ENCODE measurements around the gene PRR19. TPM values are rescaled to one million over a fixed set of nuclear protein-coding genes. Genes with fewer than 3 reads are reported as not detected.

Gene PRR19, protein sequence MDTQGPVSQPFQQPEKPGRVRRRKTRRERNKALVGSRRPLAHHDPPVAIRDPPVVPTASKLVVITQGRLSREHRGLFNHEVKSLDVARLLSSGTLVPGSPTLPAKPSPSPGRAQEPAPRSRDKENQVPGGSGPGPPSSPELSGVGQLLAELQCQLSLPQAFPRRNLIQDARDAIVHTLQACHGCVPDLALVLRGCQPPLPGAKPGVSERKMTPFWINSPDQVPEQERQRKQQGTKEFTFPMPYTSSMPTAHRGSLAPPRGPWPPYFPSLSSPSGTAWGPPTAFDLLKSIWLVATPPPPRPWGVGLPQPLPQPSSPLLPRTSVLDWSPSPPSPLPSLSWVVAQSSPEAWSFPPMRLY
- 0.52 TPM for total RNA-seq
- long read RNA-seq = 0 reads

DNA sequence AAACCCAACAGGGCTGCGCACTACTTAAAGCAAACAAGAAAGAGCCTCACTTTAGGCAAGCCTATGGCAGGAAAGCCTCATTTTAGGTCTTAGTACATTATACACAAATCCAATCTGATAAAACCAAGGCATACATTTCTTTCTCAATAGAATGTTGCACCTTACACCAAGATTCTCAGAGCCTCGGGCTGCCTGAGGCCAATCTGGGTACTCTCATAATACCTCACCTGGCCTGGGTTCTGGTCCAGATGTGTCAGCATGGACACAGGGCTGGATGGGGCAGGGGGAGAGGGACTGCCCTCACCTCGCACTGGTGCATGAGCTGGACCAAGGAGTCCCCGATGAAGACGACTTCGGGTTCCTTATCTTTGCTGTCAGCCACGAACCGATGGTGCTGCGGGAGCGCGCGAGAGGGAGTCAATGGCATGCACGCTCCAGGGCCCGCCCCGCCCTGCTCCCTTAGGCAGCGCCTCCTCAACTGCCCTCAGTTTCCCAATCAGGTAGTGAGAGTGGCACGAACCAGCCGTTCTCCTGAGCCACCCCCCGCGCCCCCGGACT, at the start of gene PRR19:
Gene PRR19, plus strand, starts transcription at position 487 of the 558 bp plus-strand sequence. CDS start 7,453 bp downstream, outside the sequence.
- intact Hi-C loops (cut with DNase I) = no loop called here
- H3K9me3 ChIP-seq = no peaks in the 10 kb centered on the region
- H3K27me3 ChIP-seq = no peaks in the 10 kb centered on the region
- no peaks in the 10 kb centered on the region for H3K36me3 ChIP-seq
- TF ChIP-seq, protein P1, sequence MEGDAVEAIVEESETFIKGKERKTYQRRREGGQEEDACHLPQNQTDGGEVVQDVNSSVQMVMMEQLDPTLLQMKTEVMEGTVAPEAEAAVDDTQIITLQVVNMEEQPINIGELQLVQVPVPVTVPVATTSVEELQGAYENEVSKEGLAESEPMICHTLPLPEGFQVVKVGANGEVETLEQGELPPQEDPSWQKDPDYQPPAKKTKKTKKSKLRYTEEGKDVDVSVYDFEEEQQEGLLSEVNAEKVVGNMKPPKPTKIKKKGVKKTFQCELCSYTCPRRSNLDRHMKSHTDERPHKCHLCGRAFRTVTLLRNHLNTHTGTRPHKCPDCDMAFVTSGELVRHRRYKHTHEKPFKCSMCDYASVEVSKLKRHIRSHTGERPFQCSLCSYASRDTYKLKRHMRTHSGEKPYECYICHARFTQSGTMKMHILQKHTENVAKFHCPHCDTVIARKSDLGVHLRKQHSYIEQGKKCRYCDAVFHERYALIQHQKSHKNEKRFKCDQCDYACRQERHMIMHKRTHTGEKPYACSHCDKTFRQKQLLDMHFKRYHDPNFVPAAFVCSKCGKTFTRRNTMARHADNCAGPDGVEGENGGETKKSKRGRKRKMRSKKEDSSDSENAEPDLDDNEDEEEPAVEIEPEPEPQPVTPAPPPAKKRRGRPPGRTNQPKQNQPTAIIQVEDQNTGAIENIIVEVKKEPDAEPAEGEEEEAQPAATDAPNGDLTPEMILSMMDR (IDR thresholded peaks at IDR 0.05) = no peak
- DNase-seq = no peak
- H3K4me3 ChIP-seq = peak within 1 kb of the TSS; percentile 66
- H3K27ac ChIP-seq = peak within 1 kb of the TSS; percentile 9
- no peaks in the 10 kb centered on the region for H3K4me1 ChIP-seq
- peak; percentile 24 for ATAC-seq

DNA sequence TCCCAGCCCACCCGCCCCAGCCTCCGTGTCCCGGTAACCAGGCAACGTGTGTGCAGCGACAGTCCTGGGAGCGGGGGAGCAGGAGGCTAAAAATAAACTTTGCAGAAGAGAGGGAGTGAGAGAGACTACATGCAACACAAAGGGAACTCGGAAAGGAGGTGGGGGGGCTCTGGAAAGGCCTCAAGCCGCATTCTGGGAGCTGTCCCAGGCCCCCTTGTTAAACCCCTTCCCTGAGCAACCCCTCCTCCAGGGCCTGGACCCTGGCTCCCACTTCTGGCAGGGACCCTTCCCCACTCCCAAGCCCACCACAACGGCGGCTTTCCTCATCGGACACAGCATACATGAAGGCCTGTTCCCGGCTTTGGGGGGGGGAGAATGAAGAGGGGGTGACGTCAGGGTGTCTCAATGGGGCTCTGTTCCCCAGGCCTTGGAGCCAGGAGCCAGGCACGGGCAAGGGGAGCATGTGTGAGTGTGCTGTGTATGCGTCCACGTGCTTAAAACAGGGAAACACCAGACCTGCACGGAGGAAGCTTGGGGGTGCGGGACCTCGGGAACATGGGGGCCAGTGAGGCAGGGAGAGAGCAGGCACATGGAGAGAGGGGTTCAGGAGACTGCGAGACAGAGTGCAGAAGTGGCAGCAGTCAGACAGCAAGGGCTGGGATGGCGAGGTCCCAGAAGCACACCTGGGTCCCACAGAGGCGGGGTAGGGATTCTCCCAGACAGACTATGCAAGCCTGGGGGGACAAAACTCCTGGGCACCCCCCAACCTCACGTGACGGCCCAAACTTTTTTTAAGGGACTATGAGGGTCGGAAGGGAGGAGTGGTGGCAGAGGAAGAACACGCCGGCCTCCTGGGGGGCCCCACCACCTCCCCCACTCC, 49.3 kb upstream of the PRR19 start:
- TF ChIP-seq, protein P1 (IDR thresholded peaks at IDR 0.05) = no peak
- DNase-seq (peak; percentile 76), ATAC-seq (no peak)
- intact Hi-C loops (cut with DNase I) = no loop called here
- Histone ChIP-seq H3K27ac (peak overlapping the region; percentile 97), H3K27me3 (no peaks in the 10 kb centered on the region), H3K4me3 (peak overlapping the region; percentile 98), H3K36me3 (peaks cover 12% of the 10 kb centered on the region), H3K4me1 (peaks cover 43% of the 10 kb centered on the region), H3K9me3 (no peaks in the 10 kb centered on the region)

DNA sequence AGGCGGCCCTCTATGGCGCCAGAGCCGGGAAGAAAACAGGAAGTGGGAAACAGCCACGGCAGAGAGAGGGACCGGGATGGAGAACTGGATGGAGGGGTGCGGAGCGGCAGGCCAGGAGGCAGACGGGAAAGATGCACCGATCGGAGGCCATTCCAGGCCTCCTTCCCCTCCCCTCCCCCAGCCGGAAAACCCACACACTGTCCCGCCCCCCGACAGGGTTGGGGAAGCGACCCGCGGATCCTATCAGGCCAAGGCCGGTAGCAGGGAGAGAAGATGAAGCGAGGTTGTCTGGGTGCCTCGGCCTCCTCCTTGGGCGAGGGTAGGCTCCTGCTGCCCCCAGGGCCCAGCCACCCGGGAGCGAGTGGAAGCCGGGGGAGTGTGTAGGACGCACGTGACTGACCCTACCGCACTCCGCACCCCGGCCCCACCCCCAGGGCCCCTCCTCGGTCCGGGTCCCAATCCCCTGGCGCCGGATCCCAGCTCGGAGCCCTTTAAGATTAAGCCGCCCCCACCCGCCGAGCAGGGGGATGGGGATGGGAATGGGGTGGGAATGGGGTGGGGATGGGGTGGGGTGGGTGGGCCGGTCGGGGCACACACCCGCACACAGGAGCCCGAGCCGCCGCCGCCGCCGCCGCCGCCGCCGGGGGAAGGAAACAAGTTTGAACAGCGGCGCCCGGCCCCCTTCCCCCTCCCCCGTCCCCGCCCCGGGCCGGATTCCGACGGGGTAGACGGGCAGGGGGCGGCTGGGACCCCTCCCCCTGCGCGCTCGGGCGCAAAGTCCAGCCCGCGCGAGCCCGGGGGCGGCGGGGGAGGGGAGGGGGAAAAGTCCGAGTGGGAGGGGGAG, 48.5 kb upstream of the PRR19 start:
- H3K27me3 ChIP-seq = no peaks in the 10 kb centered on the region
- TF ChIP-seq, protein P1 (IDR thresholded peaks at IDR 0.05) = no peak
- peak; percentile 23 for ATAC-seq
- peak; percentile 86 for DNase-seq
- H3K9me3 ChIP-seq = no peaks in the 10 kb centered on the region
- H3K4me1 ChIP-seq = peaks cover 43% of the 10 kb centered on the region
- H3K4me3 ChIP-seq = peak overlapping the region; percentile 98
- intact Hi-C loops (cut with DNase I) = no loop called here
- peak overlapping the region; percentile 97 for H3K27ac ChIP-seq
- H3K36me3 ChIP-seq = peaks cover 12% of the 10 kb centered on the region

DNA sequence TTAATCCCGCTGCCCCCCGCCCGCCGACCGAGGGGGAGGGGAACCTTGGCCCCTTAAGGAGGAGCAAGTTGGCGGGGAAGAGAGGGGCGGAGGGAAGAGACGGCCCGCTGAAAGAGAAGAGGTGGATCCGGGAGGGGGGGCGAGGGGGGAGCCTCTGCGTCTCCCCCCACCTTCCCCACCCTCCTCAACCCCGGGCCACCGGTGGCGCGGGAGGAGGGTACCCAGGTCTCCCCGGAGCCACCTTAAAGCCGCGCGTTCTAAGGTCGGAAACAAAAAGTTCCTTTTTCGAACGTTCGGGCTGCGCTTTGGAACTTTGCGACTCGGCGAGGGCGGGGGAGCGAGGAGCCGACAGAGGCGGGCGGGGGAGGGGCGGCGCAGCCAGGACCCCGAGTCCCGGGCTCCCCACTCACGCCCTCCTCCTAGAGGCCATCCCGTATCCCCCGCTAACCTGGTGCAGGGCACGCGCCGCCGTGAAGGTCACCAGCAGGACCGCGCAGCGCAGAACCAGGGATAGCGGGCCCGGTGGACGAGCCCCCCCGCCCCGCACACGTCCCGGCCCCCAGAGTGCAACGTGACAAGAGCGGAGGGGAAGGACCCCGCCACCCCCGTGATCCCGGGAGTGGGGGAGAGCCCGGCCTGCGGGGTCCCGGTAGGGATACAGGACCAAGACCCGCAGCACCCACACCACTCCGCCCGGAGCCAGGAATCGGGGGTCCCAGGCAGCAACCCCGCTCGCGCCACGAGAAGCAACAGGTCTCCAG, 47.7 kb upstream of the PRR19 start:
- peak; percentile 85 for DNase-seq
- TF ChIP-seq, protein P1 (IDR thresholded peaks at IDR 0.05) = peak; percentile 17
- Histone ChIP-seq H3K4me3 (peak overlapping the region; percentile 98), H3K9me3 (no peaks in the 10 kb centered on the region), H3K4me1 (peaks cover 43% of the 10 kb centered on the region), H3K27ac (peak overlapping the region; percentile 97), H3K36me3 (peaks cover 9% of the 10 kb centered on the region), H3K27me3 (no peaks in the 10 kb centered on the region)
- ATAC-seq = peak; percentile 43
- intact Hi-C loops (cut with DNase I) = no loop called here

Measured in upper lobe of right lung (tissue), 1 donor.